Body of pancreas (tissue), 4 donors: ENCODE measurements around the gene IL22. TPM values are rescaled to one million over a fixed set of nuclear protein-coding genes. Genes with fewer than 3 reads are reported as not detected.

Source experiments
- ATAC-seq: fragments of 150-250 bp; one replicate; pipeline ENCODE4 v1.9.1; 2016
- DNase-seq, 4 donors: peaks; one replicate each; pipeline ENCODE4 v3.0.0-alpha.2; 2019
- H3K27ac ChIP-seq, 4 donors: fragments of 200-600 bp; sonication (generic); 1 replicate in 3 of 4; 2 replicates in 1 of 4; pipeline versions ENCODE4 v1.5.1 to v1.6.1; 2016 to 2019; ENCODE audit warnings: mild to moderate bottlenecking in 1 of 4, mixed read lengths in 1 of 4, moderate library complexity in 1 of 4
- H3K27me3 ChIP-seq, 2 donors: fragments of 200-600 bp; sonication (generic); one replicate each; pipeline ENCODE4 v1.6.0; 2016; ENCODE audit warnings: mild to moderate bottlenecking in 1 of 2
- H3K36me3 ChIP-seq, 2 donors: fragments of 200-600 bp; sonication (generic); replicated peaks in 1 of 2; 2 replicates each; pipeline ENCODE4 v1.5.1; 2016; ENCODE audit warnings: low read depth in 2 of 2; ENCODE audit not compliant: insufficient read depth in 1 of 2
- H3K4me1 ChIP-seq: fragments of 200-600 bp; sonication (generic); one replicate; pipeline ENCODE4 v1.6.0; 2016
- H3K4me3 ChIP-seq, 2 donors: fragments of 200-600 bp; sonication (generic); 1 replicate in 1 of 2; 2 replicates in 1 of 2; pipeline ENCODE4 v1.5.1; 2016 to 2019
- H3K9me3 ChIP-seq, 3 donors: fragments of 200-600 bp; sonication (generic); 1 replicate in 2 of 3; 2 replicates in 1 of 3; pipeline ENCODE4 v1.5.1; 2016
- CTCF ChIP-seq, 7 experiments: fragments of 450-650 bp in 4 of 7; fragments of 200-600 bp in 3 of 7; sonication (generic) in 3 of 7; IDR thresholded peaks; one replicate each; pipeline ENCODE4 v1.5.1; 2016 to 2019; ENCODE audit warnings: antibody characterized with exemption in 7 of 7
- POLR2A ChIP-seq, 3 donors: fragments of 450-650 bp; IDR thresholded peaks; one replicate each; pipeline ENCODE4 v1.6.1; 2016; ENCODE audit warnings: antibody characterized with exemption in 3 of 3, mild to moderate bottlenecking in 2 of 3
- WGBS, 2 donors: methylation state at CpG; one replicate each; pipeline ENCODE4 v1.1.5; 2017; 5-methylcytosine and 5-hydroxymethylcytosine counted together
- intact Hi-C: fragments of 100-400 bp; cut with DNase I; formaldehyde crosslinking; loops from one replicate; pipeline ENCODE4 v1.15.1; 2023
- total RNA-seq, 2 donors: library from RNA; depleted of rRNA; stranded (reverse); fragments of >200 nt; gene quantifications; one replicate each; pipeline ENCODE4 v1.1.0, GENCODE V29; 2016

IL22 gene
- total RNA-seq, 2 donors from 2014 or later = not detected

GRCh38 chr12:68263366-68263765, 10.0 kb upstream of the IL22 start:
- ATAC-seq (no peak), DNase-seq (no peak)
- Histone ChIP-seq H3K36me3 (no peaks in the 10 kb centered on the region), H3K27ac (no peak overlapping the region), H3K4me1 (no peaks in the 10 kb centered on the region), H3K4me3 (no peak overlapping the region), H3K9me3 (no peaks in the 10 kb centered on the region), H3K27me3 (no peaks in the 10 kb centered on the region)
- TF ChIP-seq POLR2A (IDR thresholded peaks at IDR 0.05) (no peak), CTCF (IDR thresholded peaks at IDR 0.05) (no peak)
- intact Hi-C loops = no loop called here
- WGBS, 2 donors = 65 to 70% methylated on average over 1 of the region's 1 CpG

GRCh38 chr12:68261896-68262295, 8.5 kb upstream of the IL22 start:
- Histone ChIP-seq H3K9me3 (no peaks in the 10 kb centered on the region), H3K27me3 (no peaks in the 10 kb centered on the region), H3K4me1 (no peaks in the 10 kb centered on the region), H3K27ac (no peak overlapping the region), H3K4me3 (no peak overlapping the region), H3K36me3 (no peaks in the 10 kb centered on the region)
- intact Hi-C loops = no loop called here
- ATAC-seq (no peak), DNase-seq (no peak)
- TF ChIP-seq POLR2A (IDR thresholded peaks at IDR 0.05) = no peak

GRCh38 chr12:68260153-68260552, 6.7 kb upstream of the IL22 start:
- Histone ChIP-seq H3K9me3 (no peaks in the 10 kb centered on the region), H3K36me3 (no peaks in the 10 kb centered on the region), H3K27me3 (no peaks in the 10 kb centered on the region), H3K4me1 (no peaks in the 10 kb centered on the region), H3K27ac (no peak overlapping the region), H3K4me3 (no peak overlapping the region)
- ATAC-seq (no peak), DNase-seq (no peak)
- 67 to 77% methylated on average over 3 of the region's 3 CpGs for WGBS, 2 donors
- intact Hi-C loops = no loop called here
- TF ChIP-seq CTCF (IDR thresholded peaks at IDR 0.05) (no peak), POLR2A (IDR thresholded peaks at IDR 0.05) (no peak)

GRCh38 chr12:68259318-68259940, 6.0 kb upstream of the IL22 start:
- no peaks in the 10 kb centered on the region for H3K9me3 ChIP-seq
- no peaks in the 10 kb centered on the region for H3K27me3 ChIP-seq
- no peaks in the 10 kb centered on the region for H3K36me3 ChIP-seq
- H3K4me1 ChIP-seq = no peaks in the 10 kb centered on the region
- whole genome bisulfite sequencing, 2 donors = 69 to 74% methylated on average over 3 of the region's 3 CpGs
- TF ChIP-seq POLR2A (IDR thresholded peaks at IDR 0.05) (no peak), CTCF (IDR thresholded peaks at IDR 0.05) (no peak)
- H3K27ac ChIP-seq = no peak overlapping the region
- no peak overlapping the region for H3K4me3 ChIP-seq
- ATAC-seq (no peak), DNase-seq (no peak)
- intact Hi-C loops = no loop called here

- Histone ChIP-seq H3K4me1 (no peaks in the 10 kb centered on the region), H3K27me3 (no peaks in the 10 kb centered on the region), H3K27ac (no peak overlapping the region), H3K9me3 (no peaks in the 10 kb centered on the region), H3K4me3 (no peak overlapping the region), H3K36me3 (no peaks in the 10 kb centered on the region)
- TF ChIP-seq POLR2A (IDR thresholded peaks at IDR 0.05) (no peak), CTCF (IDR thresholded peaks at IDR 0.05) (no peak)
- DNase-seq = no peak
- 92% methylated on average over 5 of the region's 5 CpGs for WGBS, 2 donors
- ATAC-seq = no peak
- intact Hi-C loops = no loop called here
Observed at GRCh38 chr12:68252077-68252476, 1.3 kb downstream of the IL22 start.
